Chondrocyte (in vitro differentiated cells): ENCODE measurements around the gene HELQ. TPM values are rescaled to one million over a fixed set of nuclear protein-coding genes. Genes with fewer than 3 reads are reported as not detected.

Experiments
- DNase-seq: peaks from one replicate; pipeline ENCODE4 v3.0.0; 2021; ENCODE audit warnings: mixed read lengths, low spot score
- H3K27ac Mint-ChIP-seq: one replicate; pipeline ENCODE4 v1.8.0; 2021; ENCODE audit warnings: mild to moderate bottlenecking, moderate library complexity, mixed read lengths; ENCODE audit not compliant: unreplicated experiment
- H3K27me3 Mint-ChIP-seq: 2 replicates; pipeline ENCODE4 v1.8.0; 2021; ENCODE audit warnings: low read depth, mixed read lengths
- H3K36me3 Mint-ChIP-seq: 2 replicates; pipeline ENCODE4 v1.8.0; 2021; ENCODE audit warnings: low read depth, mixed read lengths
- H3K4me1 Mint-ChIP-seq: 2 replicates; pipeline ENCODE4 v1.8.0; 2021; ENCODE audit warnings: low read depth, mild to moderate bottlenecking, mixed read lengths
- H3K4me3 Mint-ChIP-seq: one replicate; pipeline ENCODE4 v1.8.0; 2021; ENCODE audit warnings: mild to moderate bottlenecking, moderate library complexity, mixed read lengths; ENCODE audit not compliant: unreplicated experiment
- H3K9me3 Mint-ChIP-seq: 2 replicates; pipeline ENCODE4 v1.8.0; 2021; ENCODE audit warnings: low read depth, mixed read lengths
- total RNA-seq: library from RNA; stranded (reverse); gene quantifications from 3 replicates; pipeline ENCODE4 v1.2.1, GENCODE V29; 2021
- TF ChIP-seq, protein P1 (sequence below): fragments of 200-600 bp; sonication (generic); IDR thresholded peaks from 2 replicates; pipeline ENCODE4 v1.5.0; 2021; ENCODE audit warnings: antibody characterized with exemption, mild to moderate bottlenecking, moderate library complexity

Gene HELQ
- total RNA-seq, 1 donor from 2014 or later: 7.2 TPM

DNA sequence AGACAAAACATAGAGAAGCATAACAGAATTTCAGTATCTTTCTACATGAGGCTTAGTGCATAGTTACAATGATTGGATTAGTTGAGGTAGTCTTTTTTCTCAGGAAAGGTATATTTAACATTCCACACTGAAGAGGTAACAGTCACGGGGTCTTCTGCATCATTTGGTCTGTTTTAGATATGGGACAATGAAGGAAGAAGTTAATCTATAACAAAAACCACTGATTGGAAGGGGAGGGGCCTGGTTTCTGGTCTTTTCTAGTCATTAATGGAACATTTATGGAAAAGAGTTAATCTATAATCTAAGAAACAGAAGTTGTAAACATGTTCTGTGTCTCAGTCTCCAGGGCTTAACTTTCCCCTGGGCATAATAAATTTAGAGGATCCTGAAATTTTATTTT lies 83.7 kb downstream of the HELQ start:
- Mint-ChIP-seq H3K27ac (no peak overlapping the region), H3K9me3 (no peaks in the 10 kb centered on the region), H3K4me3 (no peak overlapping the region), H3K27me3 (peaks cover 4% of the 10 kb centered on the region), H3K4me1 (peaks cover 1% of the 10 kb centered on the region), H3K36me3 (no peaks in the 10 kb centered on the region)
- DNase-seq: no peak
- TF ChIP-seq, protein P1, sequence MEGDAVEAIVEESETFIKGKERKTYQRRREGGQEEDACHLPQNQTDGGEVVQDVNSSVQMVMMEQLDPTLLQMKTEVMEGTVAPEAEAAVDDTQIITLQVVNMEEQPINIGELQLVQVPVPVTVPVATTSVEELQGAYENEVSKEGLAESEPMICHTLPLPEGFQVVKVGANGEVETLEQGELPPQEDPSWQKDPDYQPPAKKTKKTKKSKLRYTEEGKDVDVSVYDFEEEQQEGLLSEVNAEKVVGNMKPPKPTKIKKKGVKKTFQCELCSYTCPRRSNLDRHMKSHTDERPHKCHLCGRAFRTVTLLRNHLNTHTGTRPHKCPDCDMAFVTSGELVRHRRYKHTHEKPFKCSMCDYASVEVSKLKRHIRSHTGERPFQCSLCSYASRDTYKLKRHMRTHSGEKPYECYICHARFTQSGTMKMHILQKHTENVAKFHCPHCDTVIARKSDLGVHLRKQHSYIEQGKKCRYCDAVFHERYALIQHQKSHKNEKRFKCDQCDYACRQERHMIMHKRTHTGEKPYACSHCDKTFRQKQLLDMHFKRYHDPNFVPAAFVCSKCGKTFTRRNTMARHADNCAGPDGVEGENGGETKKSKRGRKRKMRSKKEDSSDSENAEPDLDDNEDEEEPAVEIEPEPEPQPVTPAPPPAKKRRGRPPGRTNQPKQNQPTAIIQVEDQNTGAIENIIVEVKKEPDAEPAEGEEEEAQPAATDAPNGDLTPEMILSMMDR: no peak

DNA sequence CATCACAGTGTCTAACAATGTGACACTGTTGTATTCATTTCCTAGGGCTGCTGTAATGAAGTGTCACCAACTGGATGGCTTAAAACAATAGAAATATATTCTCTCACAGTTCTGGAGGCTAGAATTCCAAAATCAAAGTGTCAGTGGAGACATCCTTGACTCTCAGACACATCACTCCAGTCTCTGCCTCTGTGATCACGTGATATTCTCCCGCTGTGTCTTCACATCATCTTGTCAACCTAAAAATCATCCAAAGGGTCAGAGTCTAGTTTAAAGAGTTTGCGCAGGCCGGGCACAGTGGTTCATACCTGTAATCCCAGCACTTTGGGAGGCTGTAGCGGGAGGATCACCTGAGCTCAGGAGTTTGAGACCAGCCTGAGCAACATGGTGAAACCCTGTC lies 84.4 kb downstream of the HELQ start:
- DNase-seq: no peak
- H3K4me1 Mint-ChIP-seq: no peaks in the 10 kb centered on the region
- no peak overlapping the region for H3K4me3 Mint-ChIP-seq
- no peaks in the 10 kb centered on the region for H3K9me3 Mint-ChIP-seq
- no peaks in the 10 kb centered on the region for H3K36me3 Mint-ChIP-seq
- TF ChIP-seq, protein P1: no peak
- H3K27ac Mint-ChIP-seq: no peak overlapping the region
- peaks cover 9% of the 10 kb centered on the region for H3K27me3 Mint-ChIP-seq

DNA sequence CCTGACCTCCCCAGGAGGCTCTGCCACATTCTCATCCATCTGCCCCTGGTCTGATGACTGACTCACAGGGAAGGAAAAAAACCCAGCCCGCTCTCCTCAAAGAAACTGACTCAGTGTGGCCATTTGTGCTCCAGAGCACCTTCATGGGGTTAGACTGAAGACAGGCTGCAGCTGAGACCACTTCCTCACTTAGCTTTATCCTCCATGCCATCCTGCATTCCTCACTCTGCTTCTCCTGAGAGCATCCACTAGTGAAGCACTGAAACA lies 85.0 kb downstream of the HELQ start:
- TF ChIP-seq, protein P1: no peak
- H3K9me3 Mint-ChIP-seq: no peaks in the 10 kb centered on the region
- H3K36me3 Mint-ChIP-seq: no peaks in the 10 kb centered on the region
- DNase-seq: no peak
- no peak overlapping the region for H3K27ac Mint-ChIP-seq
- no peaks in the 10 kb centered on the region for H3K4me1 Mint-ChIP-seq
- H3K27me3 Mint-ChIP-seq: peaks cover 9% of the 10 kb centered on the region
- H3K4me3 Mint-ChIP-seq: no peak overlapping the region

DNA sequence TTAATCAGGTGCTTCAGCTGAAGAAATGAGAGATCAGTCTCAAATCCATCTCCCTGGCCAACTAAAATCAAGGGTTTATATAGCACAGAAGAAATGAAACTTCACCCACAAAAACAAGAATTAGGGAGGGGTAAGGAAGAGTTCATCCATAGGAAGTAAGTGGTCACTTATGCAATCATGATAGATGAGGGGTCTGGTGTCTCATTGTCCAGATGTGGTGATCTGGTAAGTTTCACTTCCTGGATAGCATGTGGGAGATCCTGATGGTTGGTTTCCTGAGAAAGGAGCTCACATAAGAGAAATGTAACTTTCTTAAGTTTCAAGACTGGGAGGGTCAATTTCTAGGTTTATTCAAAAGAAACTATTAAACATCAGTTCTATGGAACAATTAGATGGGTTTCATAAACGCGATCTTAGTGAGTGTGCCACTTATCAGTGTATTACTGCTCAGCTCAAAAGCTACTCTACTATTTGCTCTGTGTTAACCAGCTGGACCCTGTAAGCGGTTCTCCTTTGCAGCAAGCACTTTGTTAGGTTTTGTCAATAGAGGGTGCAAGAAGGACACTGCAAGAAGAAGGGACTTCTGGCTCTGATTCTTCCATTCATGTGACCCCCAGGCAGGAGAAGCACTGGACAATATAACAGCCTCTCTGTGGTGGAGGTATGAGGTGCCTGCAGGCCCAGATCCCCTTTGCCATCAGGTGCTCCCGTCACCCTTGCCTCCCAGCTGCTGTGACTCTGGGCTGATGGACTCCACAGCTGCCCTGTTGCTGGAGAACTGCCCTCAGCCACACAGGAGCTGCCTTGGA lies 85.6 kb downstream of the HELQ start:
- no peak for DNase-seq
- Mint-ChIP-seq H3K9me3 (no peaks in the 10 kb centered on the region), H3K27me3 (peaks cover 11% of the 10 kb centered on the region), H3K27ac (no peak overlapping the region), H3K4me1 (no peaks in the 10 kb centered on the region), H3K4me3 (no peak overlapping the region), H3K36me3 (no peaks in the 10 kb centered on the region)
- TF ChIP-seq, protein P1: no peak

DNA sequence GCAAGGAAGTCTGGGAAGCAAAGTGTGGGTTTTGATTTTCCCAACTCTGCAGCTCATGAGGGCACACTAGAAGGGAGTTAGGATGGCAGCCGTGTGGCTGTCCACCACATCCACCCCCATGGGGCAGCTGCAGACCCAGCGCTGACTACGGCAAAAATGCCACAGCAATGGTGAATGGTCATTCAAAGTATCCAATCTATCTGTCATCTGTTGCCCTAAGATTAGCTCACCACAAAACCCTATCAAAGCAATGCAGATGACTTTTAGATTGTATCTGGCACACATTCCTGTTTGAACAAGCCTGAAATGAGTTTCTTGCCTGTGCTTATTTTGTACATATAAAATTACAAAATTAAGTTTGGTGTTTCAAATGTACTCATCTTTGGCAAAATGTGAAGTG lies 91.3 kb downstream of the HELQ start:
- TF ChIP-seq, protein P1: no peak
- no peak for DNase-seq
- H3K4me1 Mint-ChIP-seq: no peaks in the 10 kb centered on the region
- peaks cover 9% of the 10 kb centered on the region for H3K27me3 Mint-ChIP-seq
- no peaks in the 10 kb centered on the region for H3K36me3 Mint-ChIP-seq
- no peaks in the 10 kb centered on the region for H3K9me3 Mint-ChIP-seq
- no peak overlapping the region for H3K4me3 Mint-ChIP-seq
- H3K27ac Mint-ChIP-seq: no peak overlapping the region
